Right forelimb (tissue), 1 donor: ENCODE data around the gene HOXD4.

Source experiments
- DNase-seq: peaks from one replicate; pipeline ENCODE4 v3.0.0-alpha.2; 2018

Gene HOXD4

DNA sequence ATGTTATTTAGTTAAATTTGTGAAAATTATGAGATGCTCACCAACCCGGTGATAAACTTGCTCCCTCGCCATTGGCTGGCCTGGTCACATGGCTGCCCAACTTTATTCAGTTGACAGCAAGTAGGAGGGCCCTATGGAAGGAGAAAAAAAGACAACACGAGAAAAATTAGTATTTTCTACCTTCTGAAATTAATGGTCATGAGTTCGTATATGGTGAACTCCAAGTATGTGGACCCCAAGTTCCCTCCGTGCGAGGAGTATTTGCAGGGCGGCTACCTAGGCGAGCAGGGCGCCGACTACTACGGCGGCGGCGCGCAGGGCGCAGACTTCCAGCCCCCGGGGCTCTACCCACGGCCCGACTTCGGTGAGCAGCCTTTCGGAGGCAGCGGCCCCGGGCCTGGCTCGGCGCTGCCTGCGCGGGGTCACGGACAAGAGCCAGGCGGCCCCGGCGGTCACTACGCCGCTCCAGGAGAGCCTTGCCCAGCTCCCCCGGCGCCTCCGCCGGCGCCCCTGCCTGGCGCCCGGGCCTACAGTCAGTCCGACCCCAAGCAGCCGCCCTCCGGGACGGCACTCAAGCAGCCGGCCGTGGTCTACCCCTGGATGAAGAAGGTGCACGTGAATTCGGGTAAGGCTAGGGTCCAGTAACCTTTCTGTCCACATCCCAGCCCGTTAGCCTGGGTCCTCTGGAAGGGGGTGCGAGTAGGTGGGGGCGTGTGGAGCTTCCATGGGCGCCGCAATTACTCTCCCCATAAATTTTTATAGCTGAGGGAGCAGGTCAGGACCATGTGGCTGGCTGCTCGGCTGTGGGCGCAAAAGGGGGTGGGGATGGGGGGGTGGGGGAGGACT, at the start of gene HOXD4:
Gene HOXD4, plus strand, starts transcription at position 109 of the 846 bp plus-strand sequence. Its CDS starts 84 bp downstream, at position 193.
- no peak for DNase-seq

DNA sequence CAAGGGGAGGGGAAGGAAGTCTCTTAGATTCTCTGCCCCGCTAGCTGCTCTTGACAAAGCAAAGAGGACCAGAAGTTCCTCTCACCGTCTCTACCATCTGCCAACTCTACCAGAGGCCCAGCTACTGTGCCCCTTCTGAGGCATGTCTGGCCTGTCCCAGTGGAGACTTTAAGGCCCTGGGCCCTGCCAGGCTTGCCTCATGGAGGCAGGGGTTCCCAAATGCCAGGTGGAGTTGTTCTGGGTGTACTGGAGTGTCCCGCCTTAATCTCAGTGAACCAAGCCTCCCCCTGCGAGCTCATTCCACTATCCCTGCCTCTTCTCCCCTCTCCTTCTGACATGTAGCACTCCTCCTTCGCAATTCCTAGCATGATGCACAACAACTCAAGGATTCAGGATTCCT, 49.5 kb upstream of the HOXD4 start:
- peak; percentile 43 for DNase-seq

DNA sequence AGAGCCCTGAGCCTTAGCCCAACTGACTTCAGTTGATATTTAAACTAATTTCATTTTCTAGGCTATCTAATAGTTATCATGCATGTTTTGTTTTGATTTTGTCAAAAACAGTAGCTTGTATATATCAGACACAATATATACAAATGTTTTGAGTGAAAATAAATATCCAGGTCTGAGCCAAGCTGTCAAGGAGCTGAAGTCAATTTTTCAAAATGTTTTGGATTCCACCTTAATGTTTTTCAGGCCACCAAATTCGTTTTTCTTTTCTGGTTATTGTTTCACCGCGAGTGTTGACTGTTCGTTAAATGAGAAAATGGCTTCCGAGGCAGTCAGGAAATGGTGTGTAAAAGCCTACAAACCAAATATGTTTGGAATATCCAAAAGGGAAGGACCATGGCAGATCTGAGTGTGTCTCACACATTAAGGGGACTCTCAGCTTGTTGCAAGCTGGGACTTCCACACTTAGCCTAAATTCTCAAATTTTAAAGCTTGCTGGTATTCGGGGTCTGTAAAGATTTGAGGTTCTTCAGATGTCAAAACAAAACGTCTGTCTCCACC, 49.0 kb upstream of the HOXD4 start:
- no peak for DNase-seq

DNA sequence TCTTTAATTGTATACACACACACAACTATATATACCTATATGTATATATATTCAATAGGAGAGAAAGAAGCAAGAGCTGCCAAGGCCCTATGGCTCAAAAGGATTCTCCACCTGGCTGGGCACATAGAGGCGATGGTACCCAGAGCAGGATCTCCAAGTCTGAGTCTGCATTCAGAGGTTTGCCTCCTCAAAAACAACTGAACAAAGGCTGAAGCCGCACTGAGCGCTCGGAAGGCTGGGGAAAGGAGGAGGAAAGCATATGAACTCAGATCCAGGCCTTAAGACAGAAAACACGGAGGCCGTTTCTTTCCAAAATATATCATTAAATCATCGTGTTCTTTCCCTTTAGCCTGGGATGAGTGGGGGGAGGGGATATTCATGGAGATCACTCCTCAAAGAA, 48.2 kb upstream of the HOXD4 start:
- DNase-seq: no peak

DNA sequence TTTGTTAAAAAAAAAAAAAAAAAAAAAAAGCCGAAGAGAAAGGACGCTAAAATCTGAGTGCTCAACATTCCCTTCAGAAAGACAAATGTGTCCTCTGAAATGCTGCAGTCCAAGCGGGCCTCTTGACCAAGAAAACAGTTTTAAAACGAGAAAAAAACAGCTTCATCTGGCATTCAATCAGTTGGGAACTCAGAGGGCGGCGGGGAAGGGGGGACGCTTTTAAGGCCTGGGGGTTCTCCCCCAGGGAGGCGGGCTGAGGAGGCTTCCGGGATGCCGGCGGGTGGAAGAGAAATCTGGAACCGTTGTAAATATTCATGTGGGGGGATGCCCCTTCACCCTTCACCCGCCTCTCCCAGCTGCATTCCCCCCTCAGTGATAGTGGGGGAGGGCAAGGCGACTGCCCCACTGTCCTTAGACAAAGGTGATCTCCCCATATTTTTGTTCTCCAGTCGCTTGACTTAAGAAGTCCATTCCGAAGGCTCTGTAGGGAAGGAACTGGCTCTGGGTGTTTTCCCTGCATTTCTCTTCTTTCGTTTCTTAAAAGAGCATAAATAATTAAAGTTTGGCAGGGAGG, 47.5 kb upstream of the HOXD4 start:
- no peak for DNase-seq

DNA sequence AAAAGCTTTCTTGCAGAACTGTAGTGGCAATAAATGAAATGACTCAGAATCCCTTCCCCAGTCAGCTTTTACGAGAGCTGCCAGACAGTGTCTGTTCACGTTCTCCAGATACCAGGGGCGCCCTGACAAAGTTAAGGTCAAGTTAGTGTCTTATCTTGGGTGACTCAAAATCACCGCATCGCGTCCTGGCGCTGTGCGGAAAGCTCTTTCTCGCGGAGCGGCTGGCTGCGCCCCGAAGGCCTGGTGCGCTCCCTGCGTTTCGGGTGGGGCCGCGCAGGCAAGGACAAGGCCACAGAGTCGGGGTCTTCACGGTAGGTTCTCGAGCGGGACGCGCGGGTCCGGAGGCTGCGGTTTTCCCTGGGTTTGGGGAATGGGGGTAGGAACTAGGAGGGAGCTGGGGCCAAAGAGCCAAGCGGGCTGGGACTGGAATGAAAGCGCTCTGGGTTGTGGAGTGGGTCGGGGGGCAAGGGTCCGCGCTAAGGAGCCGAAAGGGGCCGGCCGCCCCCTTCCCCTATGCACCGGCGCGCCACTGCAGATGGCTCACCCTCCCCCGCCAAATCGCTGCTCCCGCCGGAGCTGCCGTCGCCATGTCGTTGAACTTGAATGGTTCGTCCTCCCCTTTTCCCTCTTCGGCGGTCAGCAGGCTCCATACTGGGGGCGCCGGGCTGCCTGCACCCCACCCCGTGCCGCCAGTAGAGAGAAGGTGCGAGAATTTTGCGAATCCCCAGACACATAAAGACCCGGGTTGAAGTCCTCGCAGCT, 46.9 kb upstream of the HOXD4 start:
- peak; percentile 67 for DNase-seq

DNA sequence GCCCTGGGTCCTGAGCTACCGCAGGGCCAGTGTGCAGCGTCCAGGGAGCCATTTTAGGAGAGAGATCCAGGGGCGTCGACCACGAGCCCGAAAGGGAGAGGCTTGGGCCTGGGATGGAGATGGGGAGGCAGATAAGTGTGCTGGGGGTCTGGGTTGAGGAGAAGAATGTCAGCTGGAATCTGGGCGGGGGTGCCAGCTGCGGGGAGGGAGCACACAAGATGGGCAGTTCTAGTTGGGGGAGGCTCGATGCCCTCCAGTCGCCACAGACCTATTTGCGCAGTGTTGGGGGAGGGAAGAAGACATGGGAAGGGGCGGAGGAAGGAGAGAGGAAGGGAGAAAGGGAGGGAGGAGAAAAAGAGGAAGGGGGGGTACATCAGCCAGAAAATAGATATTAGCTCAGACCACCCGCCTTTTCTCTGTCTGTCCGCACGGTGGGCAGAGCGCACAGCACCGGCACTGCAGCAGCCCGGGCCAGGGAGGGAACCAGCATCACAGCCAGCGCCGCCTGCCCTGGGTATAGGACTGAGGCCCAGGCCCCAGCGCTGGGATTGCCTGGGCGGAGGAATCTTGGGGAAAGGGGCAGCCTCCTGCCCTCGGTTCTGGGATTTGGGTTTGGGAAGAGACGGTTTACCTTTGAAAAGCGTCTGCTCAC, 46.1 kb upstream of the HOXD4 start:
- peak; percentile 68 for DNase-seq

DNA sequence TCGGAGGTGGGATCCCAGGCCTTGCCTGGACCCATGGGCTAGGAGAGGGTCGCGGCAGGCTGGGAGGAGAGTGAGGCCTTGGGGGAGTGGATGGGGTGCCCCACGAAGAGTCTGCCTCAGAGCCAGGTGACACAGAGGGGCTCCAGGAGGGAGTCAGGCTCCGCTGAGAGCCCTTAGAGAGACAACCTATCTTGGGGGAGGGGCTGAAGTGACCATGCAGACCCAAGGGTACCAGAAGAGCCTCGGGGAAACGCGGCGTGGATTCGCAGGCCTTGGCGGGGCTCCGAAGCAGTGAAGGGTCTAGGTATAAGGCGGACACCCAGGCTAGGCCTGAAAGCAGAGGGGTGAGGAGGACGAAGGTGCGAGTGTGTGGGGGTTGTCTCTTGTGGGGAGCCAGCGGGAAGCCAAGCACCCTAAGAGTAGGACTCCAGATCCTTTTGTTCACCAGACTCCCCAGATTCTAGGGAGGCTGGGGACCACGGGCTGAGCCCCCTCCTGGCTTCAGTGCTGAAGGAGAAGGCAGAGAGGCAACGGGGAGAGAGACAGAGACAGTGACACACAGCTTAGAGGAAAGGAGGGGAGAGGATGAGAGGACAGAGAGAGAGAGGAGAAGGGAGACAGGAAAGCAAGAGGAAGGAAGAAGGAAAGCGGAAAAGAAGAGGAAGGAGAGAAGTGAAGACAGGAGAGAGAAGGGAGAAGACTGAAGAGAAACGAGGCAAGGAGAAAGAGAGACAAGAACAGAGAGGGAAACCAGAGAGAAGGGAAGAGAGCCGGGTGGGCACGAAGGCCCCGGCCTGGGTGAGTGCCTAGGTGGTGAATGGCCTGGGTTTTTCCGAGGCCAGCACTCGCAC, 45.4 kb upstream of the HOXD4 start:
- DNase-seq: no peak

DNA sequence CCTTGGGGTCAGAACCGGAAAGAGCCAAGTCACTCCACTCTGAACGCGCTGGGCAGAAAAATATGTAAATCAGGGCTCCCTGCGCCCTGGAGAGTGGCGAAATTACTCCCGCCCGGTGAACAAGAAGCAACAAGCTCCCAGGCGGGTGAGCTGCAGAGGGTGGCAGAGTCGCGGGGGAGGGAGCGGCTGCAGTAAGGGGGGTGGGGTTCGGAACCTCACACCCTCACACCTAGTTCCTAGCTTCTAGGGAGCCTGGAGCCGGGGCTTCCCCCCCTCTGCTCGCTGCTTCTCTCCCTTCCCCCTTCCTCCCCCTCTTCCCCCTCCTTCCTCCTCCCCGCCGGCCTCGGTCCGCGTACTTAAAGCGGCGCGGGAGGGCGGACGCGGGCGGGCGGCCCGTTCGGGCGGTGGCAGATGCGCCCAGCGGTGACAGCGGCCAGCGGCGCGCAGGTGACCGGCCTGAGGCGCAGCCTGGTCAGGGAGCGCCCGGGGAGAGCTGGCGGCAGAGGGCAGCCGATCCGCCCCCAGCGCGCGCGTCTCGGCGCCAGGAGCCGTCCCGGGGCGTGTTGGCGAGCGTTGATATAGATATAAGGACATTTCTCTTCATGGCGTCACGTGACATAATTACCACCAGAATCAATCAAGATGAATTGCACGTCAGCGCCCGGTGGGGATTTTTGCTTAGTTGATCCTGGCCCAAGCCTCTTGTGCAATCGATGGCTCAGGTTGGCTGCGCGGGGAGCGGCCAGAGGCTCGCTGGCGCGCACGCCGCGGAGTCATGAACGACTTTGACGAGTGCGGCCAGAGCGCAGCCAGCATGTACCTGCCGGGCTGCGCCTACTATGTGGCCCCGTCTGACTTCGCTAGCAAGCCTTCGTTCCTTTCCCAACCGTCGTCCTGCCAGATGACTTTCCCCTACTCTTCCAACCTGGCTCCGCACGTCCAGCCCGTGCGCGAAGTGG, 44.5 kb upstream of the HOXD4 start, which contains the start of gene HOXD11:
Gene HOXD11, plus strand, starts transcription at position 700 of the 959 bp plus-strand sequence. Its CDS starts 76 bp downstream, at position 776.
- DNase-seq: peak; percentile 78

DNA sequence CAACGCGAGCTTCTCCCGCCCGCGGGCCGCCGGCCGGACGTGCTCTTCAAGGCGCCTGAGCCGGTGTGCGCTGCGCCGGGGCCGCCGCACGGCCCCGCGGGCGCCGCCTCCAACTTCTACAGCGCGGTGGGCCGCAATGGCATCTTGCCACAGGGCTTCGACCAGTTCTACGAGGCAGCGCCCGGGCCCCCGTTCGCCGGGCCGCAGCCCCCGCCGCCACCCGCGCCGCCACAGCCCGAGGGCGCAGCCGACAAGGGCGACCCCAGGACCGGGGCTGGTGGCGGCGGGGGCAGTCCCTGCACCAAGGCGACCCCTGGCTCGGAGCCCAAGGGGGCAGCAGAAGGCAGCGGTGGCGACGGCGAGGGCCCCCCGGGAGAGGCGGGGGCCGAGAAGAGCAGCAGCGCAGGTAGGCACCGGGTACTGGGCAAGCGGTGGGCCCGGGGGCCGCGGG, 43.6 kb upstream of the HOXD4 start:
- DNase-seq: no peak

DNA sequence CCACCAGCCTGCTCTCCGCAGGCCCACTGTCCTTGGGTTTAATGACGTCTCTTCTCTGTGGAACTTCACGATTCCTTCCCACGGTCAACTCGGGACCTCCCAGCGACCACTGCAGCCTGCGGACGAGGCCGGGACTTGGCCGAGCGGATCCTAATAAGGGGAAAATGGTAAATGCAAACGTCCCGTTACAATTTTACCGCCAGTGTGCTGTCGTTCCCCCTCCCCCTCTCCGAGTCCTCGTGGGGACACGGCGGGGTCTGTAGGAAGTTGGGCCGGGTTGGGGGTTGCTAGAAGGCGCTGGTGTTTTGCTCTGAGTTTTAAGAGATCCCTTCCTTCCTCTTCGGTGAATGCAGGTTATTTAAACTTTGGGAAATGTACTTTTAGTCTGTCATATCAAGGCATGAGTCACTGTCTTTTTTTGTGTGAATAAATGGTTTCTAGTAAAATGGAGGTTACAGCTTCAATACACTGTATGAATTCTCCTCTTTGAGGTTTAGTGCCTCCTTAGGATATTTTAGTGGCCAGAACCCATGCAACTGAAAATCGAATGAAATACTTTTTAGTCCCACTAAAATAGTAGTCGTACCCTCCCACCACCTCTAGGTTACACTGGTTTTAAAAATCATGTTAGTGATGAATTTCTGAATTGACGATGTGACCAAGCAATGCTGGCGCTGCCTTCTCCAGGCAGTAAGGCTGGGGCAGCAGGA, 42.0 kb upstream of the HOXD4 start:
- DNase-seq: no peak

DNA sequence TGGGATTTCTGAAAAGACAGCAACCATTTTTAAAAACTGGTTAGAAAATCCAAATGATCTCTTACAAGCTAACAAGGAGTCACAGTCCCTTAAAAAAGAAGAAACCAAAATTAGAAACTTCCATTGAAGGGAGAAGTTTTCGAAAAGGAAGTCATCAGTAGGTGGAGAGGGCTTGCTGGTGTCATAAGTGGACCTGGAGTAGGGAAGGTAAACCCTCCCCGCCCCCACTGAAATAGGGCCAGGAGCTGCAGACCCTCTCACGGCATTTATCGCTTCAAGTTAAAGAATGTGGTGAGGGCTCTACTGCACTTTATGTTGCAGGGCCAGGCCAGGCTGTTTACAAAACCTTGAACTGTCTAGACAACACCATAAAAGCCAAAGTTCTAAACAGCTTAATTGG, 41.4 kb upstream of the HOXD4 start:
- no peak for DNase-seq

DNA sequence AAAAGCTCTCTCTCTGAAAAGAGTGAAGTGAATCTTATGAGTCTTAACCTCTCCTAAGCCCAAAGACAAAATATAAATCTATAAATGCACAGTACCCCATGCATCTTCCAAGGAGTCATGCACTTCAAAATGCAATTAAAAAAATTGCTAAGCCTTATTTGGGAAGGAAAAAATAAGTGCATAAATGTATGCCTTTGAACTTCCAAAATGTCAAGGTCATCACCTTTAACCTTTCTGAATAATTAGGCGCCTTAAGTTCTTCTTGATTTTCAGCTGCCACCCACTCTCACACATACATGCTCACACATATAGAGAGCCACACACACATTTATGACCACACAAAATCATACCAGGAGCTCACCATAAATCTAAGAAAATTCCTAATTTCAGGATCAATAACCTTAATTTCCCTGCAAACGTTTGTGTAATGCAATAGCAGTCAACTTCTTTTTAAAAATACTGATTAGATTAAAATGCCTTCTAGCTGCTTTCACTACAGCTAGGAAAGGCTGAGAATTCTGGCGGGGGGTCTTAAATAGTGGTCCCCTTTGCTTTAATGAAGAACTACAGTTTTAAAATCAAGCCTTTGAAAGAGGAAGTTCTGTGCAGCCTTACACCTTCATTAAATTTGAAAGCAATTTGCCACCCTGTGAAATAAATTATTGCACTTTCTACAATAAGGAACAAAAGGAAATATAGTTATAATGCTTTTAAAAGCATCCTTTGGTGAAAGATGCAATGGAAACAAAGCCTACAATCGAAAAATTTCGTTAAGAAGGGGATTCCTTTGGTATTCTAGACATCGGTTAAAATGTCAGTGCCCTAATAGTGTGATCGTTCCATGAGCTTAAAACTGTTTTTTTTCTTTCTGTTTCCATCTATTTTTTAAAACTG, 40.7 kb upstream of the HOXD4 start:
- no peak for DNase-seq

DNA sequence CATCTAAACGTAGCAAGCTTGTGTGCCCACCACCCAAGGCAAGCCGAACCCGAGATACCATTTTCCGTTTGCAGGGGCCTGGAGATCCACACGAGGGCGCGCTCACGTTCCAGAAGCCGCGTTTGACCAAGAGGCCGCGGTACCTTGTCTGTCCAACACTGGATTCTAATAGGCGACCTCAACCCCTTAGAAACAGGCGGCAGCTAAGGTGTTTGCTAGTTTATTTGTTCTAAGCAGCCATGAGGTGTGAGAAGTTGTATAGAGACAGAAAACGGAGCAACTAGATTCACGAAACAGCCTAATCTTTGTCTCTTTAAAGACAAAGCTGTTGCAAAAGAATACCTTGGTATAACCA, 40.1 kb upstream of the HOXD4 start:
- DNase-seq: peak; percentile 90

DNA sequence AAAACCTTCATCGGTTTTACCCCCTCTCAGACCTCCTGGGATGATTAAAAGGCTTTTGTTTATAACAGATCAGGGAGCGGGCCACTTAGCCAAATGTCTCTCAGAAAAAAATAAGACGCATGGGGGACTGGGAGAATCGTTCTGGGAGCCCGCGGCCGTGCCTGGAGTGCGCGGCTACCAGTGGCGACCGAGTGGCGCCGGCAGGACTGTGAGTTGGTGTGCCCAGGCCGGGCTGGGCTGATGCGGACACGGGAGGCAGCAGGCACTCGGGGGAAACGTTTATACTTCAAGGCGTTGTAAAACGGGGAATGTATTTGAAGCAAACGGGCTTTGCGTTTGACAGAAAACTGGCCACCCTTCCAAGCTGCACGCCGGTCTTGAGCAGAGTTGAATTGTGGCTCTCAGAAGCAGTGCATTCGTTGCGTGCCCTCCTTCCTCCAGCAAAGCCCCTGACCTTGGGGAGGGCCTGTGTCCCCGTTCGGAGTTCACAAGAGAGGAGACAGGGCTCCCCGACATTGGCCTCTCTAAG, 39.4 kb upstream of the HOXD4 start:
- no peak for DNase-seq

DNA sequence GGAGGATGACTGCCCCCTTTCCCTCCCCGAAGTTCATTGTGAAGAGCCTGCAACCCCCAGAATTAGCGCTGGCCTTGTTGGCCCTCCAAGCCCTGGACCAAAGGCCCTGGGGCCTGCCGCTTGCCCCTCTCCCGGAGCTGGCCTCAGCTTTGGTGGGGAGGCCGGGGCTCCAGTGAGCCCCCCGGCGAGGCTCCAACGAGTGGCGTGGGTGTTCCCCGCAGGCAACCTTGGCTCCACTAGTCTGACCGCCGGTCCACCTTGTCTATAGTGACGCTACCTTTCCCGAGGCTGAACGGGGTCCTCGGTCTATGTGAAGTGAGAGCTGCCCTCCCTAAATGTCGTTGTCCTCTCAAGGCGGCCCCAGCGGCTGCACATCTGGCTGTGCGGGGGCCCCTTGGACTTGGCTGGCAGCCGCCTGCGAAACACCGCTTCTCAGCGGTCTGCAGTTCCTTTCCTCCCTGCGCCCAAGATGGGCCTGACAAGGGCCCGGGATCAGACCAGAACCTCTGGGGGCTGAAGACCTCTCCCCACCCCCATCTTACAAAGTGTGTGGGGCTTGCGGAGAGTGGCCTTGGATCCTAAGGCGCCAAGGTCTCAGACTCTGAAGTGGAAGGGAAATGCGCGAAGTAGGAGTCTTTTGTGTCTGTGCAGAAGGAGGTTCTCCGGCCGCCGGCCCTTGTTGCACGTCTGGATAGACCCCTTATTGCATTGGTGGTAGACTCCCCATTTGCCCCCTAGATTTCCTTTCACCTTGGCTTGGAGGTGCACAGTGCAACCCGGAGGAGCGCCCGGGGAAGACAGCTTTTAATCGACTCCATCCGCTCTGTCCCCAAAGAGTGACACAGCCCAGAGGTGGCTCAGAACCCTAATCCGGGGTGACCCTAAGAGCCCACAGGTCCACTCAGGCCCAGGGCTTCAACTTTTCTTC, 38.7 kb upstream of the HOXD4 start:
- peak; percentile 74 for DNase-seq
